Left ventricle myocardium inferior (tissue), 1 donor: ENCODE data around the gene TRMT61A. TPM values are rescaled to one million over a fixed set of nuclear protein-coding genes. Genes with fewer than 3 reads are reported as not detected.

ENCODE experiments used
- DNase-seq: peaks from one replicate; pipeline ENCODE4 v3.0.0-alpha.2; 2020
- H3K27ac ChIP-seq: fragments of 200-600 bp; replicated peaks from 2 replicates; pipeline ENCODE4 v1.8.0; 2021
- H3K27me3 ChIP-seq: fragments of 200-600 bp; 2 replicates; pipeline ENCODE4 v1.8.0; 2021; ENCODE audit warnings: low read depth
- H3K36me3 ChIP-seq: fragments of 200-600 bp; 2 replicates; pipeline ENCODE4 v1.8.0; 2021
- H3K4me1 ChIP-seq: fragments of 200-600 bp; 2 replicates; pipeline ENCODE4 v1.8.0; 2021
- H3K4me3 ChIP-seq: fragments of 200-600 bp; 2 replicates; pipeline ENCODE4 v1.8.0; 2021; ENCODE audit warnings: mild to moderate bottlenecking, moderate library complexity
- H3K9me3 ChIP-seq: fragments of 200-600 bp; replicated peaks from 2 replicates; pipeline ENCODE4 v1.8.0; 2021
- intact Hi-C: fragments of 100-400 bp; cut with micrococcal nuclease; formaldehyde crosslinking; loops from one replicate; pipeline ENCODE4 v1.11.0; 2022
- total RNA-seq: library from RNA; stranded (reverse); fragmentation: NEBNext Ultra II Directional; extraction: Animal tissue kit (Norgen Biotek cat#: 25700); gene quantifications from one replicate; pipeline ENCODE4 v1.2.1, GENCODE V29; 2021
- TF ChIP-seq, protein P1 (sequence below): fragments of 200-600 bp; IDR thresholded peaks from 2 replicates; pipeline ENCODE4 v1.8.0; 2021; ENCODE audit warnings: antibody characterized with exemption, mild to moderate bottlenecking, borderline replicate concordance
- donor health status: DM: no; HTN: yes; CAD: no; lungs with severe emphysema.

TRMT61A gene
- total RNA-seq, 1 donor from 2014 or later = 5.9 TPM

GRCh38 chr14:103526247-103526913, 2.6 kb upstream of the TRMT61A start:
- no peak overlapping the region for H3K4me3 ChIP-seq
- no peak for DNase-seq
- TF ChIP-seq, protein P1, sequence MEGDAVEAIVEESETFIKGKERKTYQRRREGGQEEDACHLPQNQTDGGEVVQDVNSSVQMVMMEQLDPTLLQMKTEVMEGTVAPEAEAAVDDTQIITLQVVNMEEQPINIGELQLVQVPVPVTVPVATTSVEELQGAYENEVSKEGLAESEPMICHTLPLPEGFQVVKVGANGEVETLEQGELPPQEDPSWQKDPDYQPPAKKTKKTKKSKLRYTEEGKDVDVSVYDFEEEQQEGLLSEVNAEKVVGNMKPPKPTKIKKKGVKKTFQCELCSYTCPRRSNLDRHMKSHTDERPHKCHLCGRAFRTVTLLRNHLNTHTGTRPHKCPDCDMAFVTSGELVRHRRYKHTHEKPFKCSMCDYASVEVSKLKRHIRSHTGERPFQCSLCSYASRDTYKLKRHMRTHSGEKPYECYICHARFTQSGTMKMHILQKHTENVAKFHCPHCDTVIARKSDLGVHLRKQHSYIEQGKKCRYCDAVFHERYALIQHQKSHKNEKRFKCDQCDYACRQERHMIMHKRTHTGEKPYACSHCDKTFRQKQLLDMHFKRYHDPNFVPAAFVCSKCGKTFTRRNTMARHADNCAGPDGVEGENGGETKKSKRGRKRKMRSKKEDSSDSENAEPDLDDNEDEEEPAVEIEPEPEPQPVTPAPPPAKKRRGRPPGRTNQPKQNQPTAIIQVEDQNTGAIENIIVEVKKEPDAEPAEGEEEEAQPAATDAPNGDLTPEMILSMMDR = no peak
- H3K27me3 ChIP-seq = no peaks in the 10 kb centered on the region
- H3K27ac ChIP-seq = peak overlapping the region; percentile 96
- intact Hi-C loops = no loop called here
- H3K4me1 ChIP-seq = peaks cover 92% of the 10 kb centered on the region
- no peaks in the 10 kb centered on the region for H3K9me3 ChIP-seq
- no peaks in the 10 kb centered on the region for H3K36me3 ChIP-seq

- H3K9me3 ChIP-seq = no peaks in the 10 kb centered on the region
- H3K4me3 ChIP-seq = no peak overlapping the region
- intact Hi-C loops = no loop called here
- H3K27ac ChIP-seq = peak overlapping the region; percentile 96
- H3K36me3 ChIP-seq = no peaks in the 10 kb centered on the region
- no peaks in the 10 kb centered on the region for H3K27me3 ChIP-seq
- H3K4me1 ChIP-seq = peaks cover 87% of the 10 kb centered on the region
- TF ChIP-seq, protein P1 = no peak
- no peak for DNase-seq
Observed at GRCh38 chr14:103526914-103527248, 2.1 kb upstream of the TRMT61A start.

GRCh38 chr14:103527408-103528145, 1.4 kb upstream of the TRMT61A start:
- TF ChIP-seq, protein P1 = no peak
- H3K4me3 ChIP-seq = peak overlapping the region; percentile 89
- peak overlapping the region; percentile 96 for H3K27ac ChIP-seq
- peaks cover 82% of the 10 kb centered on the region for H3K4me1 ChIP-seq
- no peak for DNase-seq
- intact Hi-C loops = no loop called here
- H3K27me3 ChIP-seq = no peaks in the 10 kb centered on the region
- H3K9me3 ChIP-seq = no peaks in the 10 kb centered on the region
- peaks cover 1% of the 10 kb centered on the region for H3K36me3 ChIP-seq

DNA sequence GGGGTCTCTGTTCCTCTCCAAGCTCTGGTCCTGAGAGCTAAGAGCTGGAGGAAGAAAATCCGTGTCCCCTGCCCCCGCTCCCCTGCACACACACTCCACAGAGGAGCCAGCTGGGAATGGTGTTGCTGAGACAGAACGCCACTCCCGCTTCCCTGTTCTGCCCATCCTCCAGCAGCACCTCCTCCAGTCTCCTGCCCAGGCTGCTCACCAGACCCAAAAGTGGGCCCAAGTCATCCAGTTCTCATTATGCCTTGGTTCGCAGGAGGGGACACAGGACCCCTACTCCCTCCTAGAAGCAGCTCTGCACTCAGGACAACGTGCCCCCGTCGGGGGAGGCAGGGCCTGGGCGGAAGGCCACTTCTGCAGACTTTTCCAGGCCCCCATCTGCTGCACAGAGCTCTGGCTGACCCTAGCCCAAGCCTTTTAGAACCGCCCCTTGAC, 830 bp upstream of the TRMT61A start:
- Histone ChIP-seq H3K36me3 (peaks cover 7% of the 10 kb centered on the region), H3K4me1 (peaks cover 77% of the 10 kb centered on the region), H3K27me3 (no peaks in the 10 kb centered on the region), H3K4me3 (peak overlapping the region; percentile 89), H3K9me3 (no peaks in the 10 kb centered on the region), H3K27ac (peak overlapping the region; percentile 96)
- no peak for DNase-seq
- TF ChIP-seq, protein P1 = no peak
- intact Hi-C loops = no loop called here

GRCh38 chr14:103529383-103530365, 678 bp downstream of the TRMT61A start:
- Histone ChIP-seq H3K4me3 (peak overlapping the region; percentile 89), H3K36me3 (peaks cover 21% of the 10 kb centered on the region), H3K4me1 (peaks cover 64% of the 10 kb centered on the region), H3K27ac (peak overlapping the region; percentile 96), H3K9me3 (no peaks in the 10 kb centered on the region), H3K27me3 (no peaks in the 10 kb centered on the region)
- TF ChIP-seq, protein P1 = no peak
- intact Hi-C loops = no loop called here
- no peak for DNase-seq
